Measurements from ENCODE around the gene DNMT3A.

DNMT3A gene

DNA sequence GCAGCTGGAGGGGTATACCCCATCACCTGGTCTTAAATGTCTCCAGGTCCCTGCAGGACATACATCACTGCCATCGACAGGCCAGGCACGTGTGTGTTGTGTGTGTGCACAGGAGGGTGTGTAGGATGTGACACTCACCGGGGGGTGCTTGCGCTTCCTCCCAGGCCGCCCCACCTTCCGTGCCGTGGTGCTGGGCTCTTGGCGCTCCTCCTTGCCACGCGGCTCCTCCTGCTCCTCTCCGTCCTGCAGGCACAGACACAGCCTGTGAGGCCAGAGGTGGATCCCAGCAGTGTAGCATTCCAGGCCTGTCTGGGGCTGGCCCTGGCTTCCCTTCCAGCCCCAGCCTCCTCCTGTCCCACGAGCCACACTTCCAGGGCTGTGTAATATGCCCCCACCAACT is 41.7 kb downstream of the DNMT3A start:
- peaks cover 4 to 11% of the 10 kb centered on the region in 2 donors for H3K36me3 ChIP-seq (ENCODE audit: control insufficient read depth in 2 of 2, insufficient read depth in 2 of 2, low read length in 2 of 2)

GRCh38 chr2:25298776-25299431 is 42.8 kb downstream of the DNMT3A start:
- no peaks in the 10 kb centered on the region for H3K27me3 ChIP-seq (ENCODE audit: control insufficient read depth in 2 of 2, insufficient read depth in 2 of 2, low read length in 2 of 2)
- no peak overlapping the region for H3K27ac ChIP-seq (ENCODE audit: low read depth in 2 of 2, low read length in 2 of 2)
- H3K9me3 ChIP-seq (ENCODE audit: control insufficient read depth in 2 of 2, low read length in 2 of 2) = no peaks in the 10 kb centered on the region
- peaks cover 17 to 24% of the 10 kb centered on the region in 2 donors for H3K4me1 ChIP-seq (ENCODE audit: control insufficient read depth in 2 of 2, insufficient read depth in 2 of 2, low read length in 2 of 2)
- H3K36me3 ChIP-seq (ENCODE audit: control insufficient read depth in 2 of 2, insufficient read depth in 2 of 2, low read length in 2 of 2) = peaks cover 4 to 11% of the 10 kb centered on the region in 2 donors
- H3K4me3 ChIP-seq (ENCODE audit: low read length in 2 of 2) = no peak overlapping the region
- H3K9ac ChIP-seq (ENCODE audit: low read depth in 1 of 2, low read length in 2 of 2) = no peak overlapping the region

More for the DNA sequence above, 41.7 kb downstream of the DNMT3A start:
- no peak overlapping the region for H3K4me3 ChIP-seq (ENCODE audit: low read length in 2 of 2)
- peaks cover 7 to 13% of the 10 kb centered on the region in 2 donors for H3K4me1 ChIP-seq (ENCODE audit: control insufficient read depth in 2 of 2, insufficient read depth in 2 of 2, low read length in 2 of 2)
- H3K9me3 ChIP-seq (ENCODE audit: control insufficient read depth in 2 of 2, low read length in 2 of 2) = no peaks in the 10 kb centered on the region
- H3K9ac ChIP-seq (ENCODE audit: low read depth in 1 of 2, low read length in 2 of 2) = no peak overlapping the region
- no peaks in the 10 kb centered on the region for H3K27me3 ChIP-seq (ENCODE audit: control insufficient read depth in 2 of 2, insufficient read depth in 2 of 2, low read length in 2 of 2)
- no peak overlapping the region for H3K27ac ChIP-seq (ENCODE audit: low read depth in 2 of 2, low read length in 2 of 2)

- Histone ChIP-seq H3K9ac (ENCODE audit: low read depth in 1 of 2, low read length in 2 of 2) (no peak overlapping the region), H3K27me3 (ENCODE audit: control insufficient read depth in 2 of 2, insufficient read depth in 2 of 2, low read length in 2 of 2) (no peaks in the 10 kb centered on the region), H3K4me3 (ENCODE audit: low read length in 2 of 2) (no peak overlapping the region), H3K4me1 (ENCODE audit: control insufficient read depth in 2 of 2, insufficient read depth in 2 of 2, low read length in 2 of 2) (peaks cover 17 to 24% of the 10 kb centered on the region in 2 donors), H3K9me3 (ENCODE audit: control insufficient read depth in 2 of 2, low read length in 2 of 2) (no peaks in the 10 kb centered on the region), H3K27ac (ENCODE audit: low read depth in 2 of 2, low read length in 2 of 2) (no peak overlapping the region), H3K36me3 (ENCODE audit: control insufficient read depth in 2 of 2, insufficient read depth in 2 of 2, low read length in 2 of 2) (peaks cover 4 to 11% of the 10 kb centered on the region in 2 donors)
These were observed 44.0 kb downstream of the DNMT3A start for GRCh38 chr2:25297738-25298137.

DNA sequence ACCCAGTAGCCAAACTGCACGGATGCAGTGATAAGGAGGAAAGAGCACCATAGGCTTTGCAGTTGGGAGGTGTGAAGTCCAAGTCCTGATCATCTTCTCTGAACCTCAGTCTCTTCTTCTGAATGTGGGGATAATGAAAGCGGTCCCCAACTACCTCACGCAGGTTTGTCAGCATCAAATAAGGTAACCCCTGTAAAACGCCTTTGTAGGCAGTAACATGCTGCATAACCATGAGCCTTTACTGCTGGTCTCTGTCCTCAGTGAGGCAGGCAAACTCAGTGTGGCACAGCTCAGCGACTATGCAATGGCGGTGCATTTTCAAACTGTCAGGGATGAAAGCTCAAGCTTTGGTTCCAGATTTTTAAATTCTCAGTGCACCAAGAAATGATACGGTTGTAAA is 46.1 kb downstream of the DNMT3A start:
- H3K4me3 ChIP-seq (ENCODE audit: low read length in 2 of 2) = peak overlapping the region in 1 of 2 donors; percentile 38
- H3K9ac ChIP-seq (ENCODE audit: low read depth in 1 of 2, low read length in 2 of 2) = no peak overlapping the region
- H3K27me3 ChIP-seq (ENCODE audit: control insufficient read depth in 2 of 2, insufficient read depth in 2 of 2, low read length in 2 of 2) = no peaks in the 10 kb centered on the region
- peak overlapping the region in 1 of 2 donors; percentile 89 for H3K27ac ChIP-seq (ENCODE audit: low read depth in 2 of 2, low read length in 2 of 2)
- H3K36me3 ChIP-seq (ENCODE audit: control insufficient read depth in 2 of 2, insufficient read depth in 2 of 2, low read length in 2 of 2) = peaks cover 4 to 11% of the 10 kb centered on the region in 2 donors
- H3K4me1 ChIP-seq (ENCODE audit: control insufficient read depth in 2 of 2, insufficient read depth in 2 of 2, low read length in 2 of 2) = peaks cover 17 to 25% of the 10 kb centered on the region in 2 donors
- H3K9me3 ChIP-seq (ENCODE audit: control insufficient read depth in 2 of 2, low read length in 2 of 2) = no peaks in the 10 kb centered on the region

DNA sequence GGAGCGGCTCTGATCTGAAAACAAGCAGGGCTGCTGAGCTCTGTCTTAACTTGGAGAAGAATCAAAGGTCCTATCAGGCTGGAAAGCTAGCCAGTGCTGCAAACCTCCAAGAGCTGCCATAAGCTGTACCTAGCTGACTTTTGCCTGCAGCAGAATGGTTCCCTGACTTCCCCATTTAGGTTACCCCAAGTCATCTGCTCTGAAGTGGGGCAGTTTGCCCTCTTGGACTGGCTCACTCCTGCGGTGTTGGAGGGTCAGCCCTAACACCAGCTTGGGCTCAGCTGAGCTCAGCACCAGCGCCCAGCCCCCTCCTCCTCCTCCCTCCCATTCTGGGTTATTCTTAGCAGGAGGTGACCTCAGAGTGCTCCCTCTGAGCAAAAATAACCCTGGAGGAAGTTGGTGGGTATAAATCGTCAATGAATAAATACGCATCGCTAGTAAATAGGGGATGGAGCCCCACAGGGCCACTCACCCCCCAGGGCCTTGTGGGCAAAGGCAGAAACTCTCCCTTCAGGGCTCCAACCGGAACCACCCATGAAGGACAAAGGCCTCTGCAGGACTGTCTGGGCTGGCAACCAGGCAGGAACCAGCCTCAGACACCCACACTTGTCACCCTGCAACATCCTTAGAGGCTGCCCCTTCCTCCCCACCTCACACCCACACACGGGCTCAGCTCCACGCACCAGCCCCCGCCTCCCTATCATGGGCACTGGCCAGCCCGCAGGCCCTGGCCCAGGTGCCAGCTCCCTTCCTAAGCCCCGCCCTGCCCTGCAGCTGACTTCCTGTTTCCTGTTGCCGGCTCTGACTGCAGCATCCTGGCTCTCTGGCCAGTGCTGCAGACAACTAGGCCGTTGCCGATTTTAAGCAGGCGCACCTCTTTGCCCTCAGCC is 46.9 kb downstream of the DNMT3A start:
- peak overlapping the region; percentile 23 to 52 for H3K9ac ChIP-seq (ENCODE audit: low read depth in 1 of 2, low read length in 2 of 2)
- H3K27me3 ChIP-seq (ENCODE audit: control insufficient read depth in 2 of 2, insufficient read depth in 2 of 2, low read length in 2 of 2) = no peaks in the 10 kb centered on the region
- H3K36me3 ChIP-seq (ENCODE audit: control insufficient read depth in 2 of 2, insufficient read depth in 2 of 2, low read length in 2 of 2) = peaks cover under 1 to 11% of the 10 kb centered on the region in 2 donors
- peak overlapping the region; percentile 79 to 89 for H3K27ac ChIP-seq (ENCODE audit: low read depth in 2 of 2, low read length in 2 of 2)
- peak overlapping the region in 1 of 2 donors; percentile 41 for H3K4me3 ChIP-seq (ENCODE audit: low read length in 2 of 2)
- peaks cover 17 to 25% of the 10 kb centered on the region in 2 donors for H3K4me1 ChIP-seq (ENCODE audit: control insufficient read depth in 2 of 2, insufficient read depth in 2 of 2, low read length in 2 of 2)
- no peaks in the 10 kb centered on the region for H3K9me3 ChIP-seq (ENCODE audit: control insufficient read depth in 2 of 2, low read length in 2 of 2)

DNA sequence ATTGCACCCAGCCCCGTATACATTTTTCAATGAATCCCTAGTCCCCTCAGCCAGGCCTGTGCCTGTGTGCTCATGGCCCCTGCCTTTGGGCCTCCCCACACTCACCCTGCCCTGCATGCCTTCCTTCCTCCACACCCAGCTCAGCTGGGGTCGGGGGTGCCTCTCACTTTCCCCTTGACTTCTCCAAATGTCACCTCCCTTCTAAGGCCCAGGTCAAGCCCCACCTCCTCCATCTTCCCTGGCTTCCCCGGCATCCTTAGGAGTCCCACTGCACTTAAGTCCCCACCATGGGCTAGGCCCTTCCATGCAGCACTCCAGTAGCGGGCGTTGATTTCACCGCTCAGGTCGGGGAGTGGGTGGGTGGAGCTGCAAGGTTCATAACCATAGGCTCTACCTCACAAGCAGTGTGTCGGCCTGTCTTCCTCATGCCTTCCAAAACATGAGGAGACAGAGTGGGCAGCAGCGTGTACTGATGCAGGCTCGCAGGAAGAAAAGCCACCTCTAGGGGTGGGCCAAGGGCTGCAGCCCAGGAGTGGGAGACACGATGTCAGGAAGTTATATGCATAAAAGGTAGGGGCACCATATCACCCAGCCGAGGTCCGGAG is 47.7 kb downstream of the DNMT3A start:
- Histone ChIP-seq H3K27ac (ENCODE audit: low read depth in 2 of 2, low read length in 2 of 2) (peak overlapping the region in 1 of 2 donors; percentile 89), H3K4me1 (ENCODE audit: control insufficient read depth in 2 of 2, insufficient read depth in 2 of 2, low read length in 2 of 2) (peaks cover 17 to 25% of the 10 kb centered on the region in 2 donors), H3K4me3 (ENCODE audit: low read length in 2 of 2) (peak overlapping the region in 1 of 2 donors; percentile 41), H3K9ac (ENCODE audit: low read depth in 1 of 2, low read length in 2 of 2) (peak overlapping the region in 1 of 2 donors; percentile 52), H3K9me3 (ENCODE audit: control insufficient read depth in 2 of 2, low read length in 2 of 2) (no peaks in the 10 kb centered on the region), H3K27me3 (ENCODE audit: control insufficient read depth in 2 of 2, insufficient read depth in 2 of 2, low read length in 2 of 2) (no peaks in the 10 kb centered on the region), H3K36me3 (ENCODE audit: control insufficient read depth in 2 of 2, insufficient read depth in 2 of 2, low read length in 2 of 2) (peaks cover 0 to 8% of the 10 kb centered on the region in 2 donors)

DNA sequence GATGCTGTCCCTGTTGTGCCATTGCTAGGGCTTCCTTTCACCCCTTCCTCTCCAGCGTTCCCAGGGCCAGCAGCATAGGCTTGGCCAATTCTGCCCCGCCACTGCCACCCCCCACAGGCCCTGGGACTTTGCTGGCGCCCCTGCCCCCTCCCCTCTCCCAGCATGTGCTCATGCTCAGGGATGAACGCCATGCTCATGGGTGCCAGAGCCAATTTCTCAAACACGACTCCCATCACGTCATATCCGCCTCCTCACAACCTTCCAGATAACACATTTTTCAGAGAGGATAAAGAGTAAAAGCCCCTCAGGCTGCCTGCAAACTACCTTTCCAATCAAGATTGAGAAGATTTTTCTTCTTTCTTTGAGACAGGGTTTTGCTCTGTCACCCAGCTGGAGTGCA is 48.6 kb downstream of the DNMT3A start:
- Histone ChIP-seq H3K27ac (ENCODE audit: low read depth in 2 of 2, low read length in 2 of 2) (no peak overlapping the region), H3K9me3 (ENCODE audit: control insufficient read depth in 2 of 2, low read length in 2 of 2) (no peaks in the 10 kb centered on the region), H3K36me3 (ENCODE audit: control insufficient read depth in 2 of 2, insufficient read depth in 2 of 2, low read length in 2 of 2) (peaks cover 0 to 3% of the 10 kb centered on the region in 2 donors), H3K27me3 (ENCODE audit: control insufficient read depth in 2 of 2, insufficient read depth in 2 of 2, low read length in 2 of 2) (no peaks in the 10 kb centered on the region), H3K9ac (ENCODE audit: low read depth in 1 of 2, low read length in 2 of 2) (no peak overlapping the region), H3K4me1 (ENCODE audit: control insufficient read depth in 2 of 2, insufficient read depth in 2 of 2, low read length in 2 of 2) (peaks cover 17 to 25% of the 10 kb centered on the region in 2 donors), H3K4me3 (ENCODE audit: low read length in 2 of 2) (no peak overlapping the region)

DNA sequence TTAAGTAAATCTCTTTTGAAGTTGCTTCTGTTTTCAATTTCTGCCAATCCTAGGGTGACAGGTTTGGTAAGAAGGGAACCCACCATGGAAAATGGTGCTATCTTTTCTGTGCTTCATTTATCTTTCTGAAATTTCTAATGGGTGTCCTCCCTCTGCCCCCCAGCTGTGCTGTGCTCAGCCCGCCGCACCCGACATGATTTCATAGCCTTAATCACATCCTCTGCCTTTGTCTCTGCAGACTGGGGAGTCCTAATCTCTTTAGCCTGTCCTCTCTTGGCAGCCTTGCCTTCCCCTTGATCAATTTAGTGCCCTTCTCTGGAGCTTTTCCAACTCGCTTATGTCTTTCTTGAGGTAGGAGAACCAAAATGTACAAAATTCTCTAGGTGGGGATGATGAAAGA is 49.3 kb downstream of the DNMT3A start:
- Histone ChIP-seq H3K4me1 (ENCODE audit: control insufficient read depth in 2 of 2, insufficient read depth in 2 of 2, low read length in 2 of 2) (peaks cover 17 to 25% of the 10 kb centered on the region in 2 donors), H3K9me3 (ENCODE audit: control insufficient read depth in 2 of 2, low read length in 2 of 2) (no peaks in the 10 kb centered on the region), H3K36me3 (ENCODE audit: control insufficient read depth in 2 of 2, insufficient read depth in 2 of 2, low read length in 2 of 2) (no peaks in the 10 kb centered on the region), H3K4me3 (ENCODE audit: low read length in 2 of 2) (no peak overlapping the region), H3K27me3 (ENCODE audit: control insufficient read depth in 2 of 2, insufficient read depth in 2 of 2, low read length in 2 of 2) (no peaks in the 10 kb centered on the region), H3K27ac (ENCODE audit: low read depth in 2 of 2, low read length in 2 of 2) (no peak overlapping the region), H3K9ac (ENCODE audit: low read depth in 1 of 2, low read length in 2 of 2) (no peak overlapping the region)

GRCh38 chr2:25290811-25291495 is 50.8 kb downstream of the DNMT3A start:
- Histone ChIP-seq H3K27ac (ENCODE audit: low read depth in 2 of 2, low read length in 2 of 2) (no peak overlapping the region), H3K9ac (ENCODE audit: low read depth in 1 of 2, low read length in 2 of 2) (no peak overlapping the region), H3K4me3 (ENCODE audit: low read length in 2 of 2) (no peak overlapping the region), H3K36me3 (ENCODE audit: control insufficient read depth in 2 of 2, insufficient read depth in 2 of 2, low read length in 2 of 2) (no peaks in the 10 kb centered on the region), H3K4me1 (ENCODE audit: control insufficient read depth in 2 of 2, insufficient read depth in 2 of 2, low read length in 2 of 2) (peaks cover 17 to 23% of the 10 kb centered on the region in 2 donors), H3K9me3 (ENCODE audit: control insufficient read depth in 2 of 2, low read length in 2 of 2) (no peaks in the 10 kb centered on the region), H3K27me3 (ENCODE audit: control insufficient read depth in 2 of 2, insufficient read depth in 2 of 2, low read length in 2 of 2) (no peaks in the 10 kb centered on the region)

All from mucosa of rectum (tissue), 2 donors.